Lung (tissue), 12 donors: Measurements from ENCODE around the gene ZYG11A. TPM values are rescaled to one million over a fixed set of nuclear protein-coding genes. Genes with fewer than 3 reads are reported as not detected.
"Not testable (repeated sequence)": the region's sequence is repeated elsewhere in the genome, so short reads cannot be mapped to it uniquely, and the experiment has no call there.

Source experiments
- ATAC-seq: fragments of 200-7000 bp; cut with Tn5 transposase; one replicate; pipeline ENCODE4 v1.9.1; 2020; ENCODE audit warnings: moderate number of reproducible peaks; ENCODE audit not compliant: insufficient read depth, low FRiP score
- DNase-seq, 3 donors: peaks; one replicate each; pipeline ENCODE4 v3.0.0-alpha.2; 2013 to 2017
- H3K27ac ChIP-seq, 2 donors: one replicate each; pipeline ENCODE4 v1.5.1; 2013; ENCODE audit warnings: mild to moderate bottlenecking in 2 of 2, moderate library complexity in 2 of 2, control low read depth in 1 of 2, inconsistent platforms in 1 of 2, low read depth in 1 of 2, low read length in 1 of 2
- H3K27me3 ChIP-seq, 3 donors: one replicate each; pipeline ENCODE4 v1.5.1; 2013; ENCODE audit warnings: low read length in 2 of 3; ENCODE audit not compliant: control insufficient read depth in 3 of 3, insufficient read depth in 3 of 3
- H3K36me3 ChIP-seq, 4 donors: one replicate each; pipeline ENCODE4 v1.5.1; 2013; ENCODE audit warnings: low read length in 4 of 4, mild to moderate bottlenecking in 1 of 4, moderate library complexity in 1 of 4; ENCODE audit not compliant: control insufficient read depth in 4 of 4, insufficient read depth in 4 of 4
- H3K4me1 ChIP-seq, 5 donors: one replicate each; pipeline ENCODE4 v1.5.1; 2013; ENCODE audit warnings: low read length in 5 of 5, mild to moderate bottlenecking in 2 of 5, moderate library complexity in 1 of 5; ENCODE audit not compliant: control insufficient read depth in 5 of 5, insufficient read depth in 5 of 5
- H3K4me3 ChIP-seq: one replicate; pipeline ENCODE4 v1.5.1; 2013; ENCODE audit warnings: mild to moderate bottlenecking, control low read depth, moderate library complexity
- H3K9ac ChIP-seq, 2 donors: one replicate each; pipeline ENCODE4 v1.5.1; 2013; ENCODE audit warnings: low read length in 2 of 2, control low read depth in 1 of 2; ENCODE audit not compliant: insufficient read depth in 1 of 2
- H3K9me3 ChIP-seq, 4 donors: one replicate each; pipeline ENCODE4 v1.5.1; 2013; ENCODE audit warnings: low read length in 3 of 4, mild to moderate bottlenecking in 1 of 4, moderate library complexity in 1 of 4; ENCODE audit not compliant: control insufficient read depth in 4 of 4, insufficient read depth in 3 of 4
- WGBS, 2 donors: extraction: QIAGEN DNeasy Blood & Tissue Kit; methylation state at CpG; one replicate each; pipeline ENCODE4 v1.1.7; 2013; 5-methylcytosine and 5-hydroxymethylcytosine counted together
- polyA plus RNA-seq, 2 donors: library from polyadenylated mRNA; stranded (reverse); fragments of 200-250 nt; gene quantifications; one replicate each; pipeline ENCODE4 v1.2.1, GENCODE V29; 2013
- total RNA-seq, 2 donors: library from RNA; depleted of rRNA in 1 of 2; stranded (reverse); fragments of >200 nt in 1 of 2; gene quantifications; one replicate each; pipeline ENCODE4 v1.2.1, GENCODE V29; 2014 to 2021
- TF ChIP-seq, protein P1 (sequence below): IDR thresholded peaks from 2 replicates; pipeline ENCODE4 v1.5.1; 2012; ENCODE audit warnings: mild to moderate bottlenecking; ENCODE audit errors: control extremely low read depth, extremely low read depth
- donor health status: control.
- donor health status: control.
- donor health status: Bipolar disorder and iron deficiency.
- donor health status: healthy.
- donor health status: DM: yes; HTN: yes; CAD: no.

Gene ZYG11A
- total and polyA plus RNA-seq, 4 donors = 0.01 to 0.20 (median 0.15) TPM; not detected in 1

DNA sequence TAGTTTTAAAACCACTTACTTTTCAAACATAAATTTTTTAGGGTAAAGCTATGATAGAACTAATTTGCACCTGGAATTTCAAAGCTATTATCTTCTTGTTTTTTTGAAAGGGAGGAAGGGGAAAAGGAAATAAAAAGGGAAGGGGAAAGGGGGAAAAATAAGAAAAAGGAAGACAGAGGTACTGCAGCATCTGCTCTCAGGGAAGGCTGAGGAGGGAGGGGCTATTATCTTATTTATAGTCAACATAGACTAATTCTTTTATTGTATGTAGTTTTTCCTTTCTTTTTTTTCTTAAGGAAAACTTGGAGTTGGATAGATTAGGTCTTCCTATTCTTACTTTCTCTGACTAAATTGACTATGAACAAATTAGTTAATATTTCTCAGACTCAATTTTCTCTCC is 41.5 kb upstream of the ZYG11A start:
- H3K4me1 ChIP-seq = no peaks in the 10 kb centered on the region
- H3K4me3 ChIP-seq = no peak overlapping the region
- ATAC-seq = no peak
- TF ChIP-seq, protein P1, sequence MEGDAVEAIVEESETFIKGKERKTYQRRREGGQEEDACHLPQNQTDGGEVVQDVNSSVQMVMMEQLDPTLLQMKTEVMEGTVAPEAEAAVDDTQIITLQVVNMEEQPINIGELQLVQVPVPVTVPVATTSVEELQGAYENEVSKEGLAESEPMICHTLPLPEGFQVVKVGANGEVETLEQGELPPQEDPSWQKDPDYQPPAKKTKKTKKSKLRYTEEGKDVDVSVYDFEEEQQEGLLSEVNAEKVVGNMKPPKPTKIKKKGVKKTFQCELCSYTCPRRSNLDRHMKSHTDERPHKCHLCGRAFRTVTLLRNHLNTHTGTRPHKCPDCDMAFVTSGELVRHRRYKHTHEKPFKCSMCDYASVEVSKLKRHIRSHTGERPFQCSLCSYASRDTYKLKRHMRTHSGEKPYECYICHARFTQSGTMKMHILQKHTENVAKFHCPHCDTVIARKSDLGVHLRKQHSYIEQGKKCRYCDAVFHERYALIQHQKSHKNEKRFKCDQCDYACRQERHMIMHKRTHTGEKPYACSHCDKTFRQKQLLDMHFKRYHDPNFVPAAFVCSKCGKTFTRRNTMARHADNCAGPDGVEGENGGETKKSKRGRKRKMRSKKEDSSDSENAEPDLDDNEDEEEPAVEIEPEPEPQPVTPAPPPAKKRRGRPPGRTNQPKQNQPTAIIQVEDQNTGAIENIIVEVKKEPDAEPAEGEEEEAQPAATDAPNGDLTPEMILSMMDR = no peak
- H3K27ac ChIP-seq = no peak overlapping the region
- DNase-seq = no peak
- H3K9ac ChIP-seq = no peak overlapping the region
- H3K9me3 ChIP-seq = no peaks in the 10 kb centered on the region
- H3K27me3 ChIP-seq = no peaks in the 10 kb centered on the region
- H3K36me3 ChIP-seq = peaks cover 12 to 17% (median 15%) of the 10 kb centered on the region in 4 donors

DNA sequence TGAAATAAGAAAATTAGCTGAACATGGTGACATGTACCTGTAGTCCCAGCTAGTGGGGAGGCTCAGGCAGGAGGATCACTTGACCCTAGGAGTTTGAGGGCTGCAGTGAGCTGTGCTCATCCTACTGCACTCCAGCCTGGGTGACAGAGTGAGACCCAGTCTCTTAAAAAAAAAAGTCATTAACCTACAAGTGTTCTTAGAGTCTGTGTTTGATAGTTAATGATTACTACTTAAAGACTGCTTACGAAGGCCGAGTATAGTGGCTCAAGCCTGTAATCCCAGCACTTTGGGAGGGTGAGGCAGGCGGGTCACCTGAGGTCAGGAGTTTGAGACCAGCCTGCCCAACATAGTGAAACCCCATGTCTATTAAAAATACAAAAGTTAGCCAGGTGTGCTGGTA is 38.5 kb upstream of the ZYG11A start:
- H3K36me3 ChIP-seq = peaks cover 6 to 13% (median 7%) of the 10 kb centered on the region in 4 donors
- H3K4me1 ChIP-seq, H3K27ac ChIP-seq, H3K4me3 ChIP-seq, H3K9me3 ChIP-seq, DNase-seq, H3K9ac ChIP-seq, H3K27me3 ChIP-seq, ATAC-seq: not testable (repeated sequence)
- 79 to 90% methylated on average over 3 of the region's 3 CpGs for WGBS, 2 donors

DNA sequence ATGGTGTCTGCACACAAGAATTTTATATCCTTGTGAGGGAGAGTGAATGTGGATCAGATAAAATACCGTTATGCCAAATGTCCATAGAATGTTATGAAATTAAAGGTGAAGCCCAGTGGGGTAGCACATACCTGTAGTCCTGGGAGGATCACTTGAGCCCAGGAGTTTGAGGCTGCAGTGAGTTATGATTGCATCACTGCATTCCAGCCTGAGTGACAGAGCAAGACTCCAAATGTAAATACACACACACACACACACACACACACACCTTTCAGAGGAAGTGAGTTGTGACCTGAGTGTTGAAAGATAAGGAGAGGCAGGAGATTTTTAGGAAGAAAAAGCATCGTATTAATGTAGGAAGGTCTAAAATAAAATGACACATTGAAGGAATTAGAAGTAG is 28.1 kb upstream of the ZYG11A start:
- Histone ChIP-seq H3K4me1 (no peaks in the 10 kb centered on the region), H3K27ac (no peak overlapping the region), H3K9ac (no peak overlapping the region), H3K4me3 (no peak overlapping the region), H3K36me3 (peaks cover 15 to 32% (median 21%) of the 10 kb centered on the region in 4 donors), H3K9me3 (no peaks in the 10 kb centered on the region), H3K27me3 (no peaks in the 10 kb centered on the region)
- TF ChIP-seq, protein P1 = no peak
- peak; percentile 47 for ATAC-seq
- WGBS, 2 donors = 63 to 69% methylated on average over 2 of the region's 2 CpGs
- peak in 1 of 3 donors; percentile 41 for DNase-seq

DNA sequence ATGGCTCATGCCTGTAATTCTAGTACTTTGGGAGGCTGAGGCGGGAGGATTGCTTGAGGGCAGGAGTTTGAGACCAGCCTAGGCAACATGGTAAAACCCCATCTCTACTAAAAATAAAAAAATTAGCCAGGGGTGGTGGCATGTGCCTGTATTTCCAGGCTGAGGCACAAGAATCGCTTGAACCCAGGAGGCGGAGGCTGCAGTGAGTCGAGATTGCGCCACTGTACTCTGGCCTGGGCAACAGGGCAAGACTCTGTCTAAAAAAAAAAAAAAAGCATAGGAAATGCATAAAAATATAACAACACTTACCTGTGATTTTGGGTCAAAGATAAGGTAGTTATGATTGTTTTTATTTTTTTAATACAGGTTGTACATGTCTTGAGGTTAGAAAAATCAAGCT is 21.7 kb upstream of the ZYG11A start:
- H3K4me3 ChIP-seq, H3K27ac ChIP-seq, H3K27me3 ChIP-seq, H3K9me3 ChIP-seq, ATAC-seq, DNase-seq, H3K9ac ChIP-seq, H3K4me1 ChIP-seq: not testable (repeated sequence)
- peaks cover 7 to 28% (median 21%) of the 10 kb centered on the region in 4 donors for H3K36me3 ChIP-seq
- 94 to 95% methylated on average over 5 of the region's 5 CpGs for WGBS, 2 donors

DNA sequence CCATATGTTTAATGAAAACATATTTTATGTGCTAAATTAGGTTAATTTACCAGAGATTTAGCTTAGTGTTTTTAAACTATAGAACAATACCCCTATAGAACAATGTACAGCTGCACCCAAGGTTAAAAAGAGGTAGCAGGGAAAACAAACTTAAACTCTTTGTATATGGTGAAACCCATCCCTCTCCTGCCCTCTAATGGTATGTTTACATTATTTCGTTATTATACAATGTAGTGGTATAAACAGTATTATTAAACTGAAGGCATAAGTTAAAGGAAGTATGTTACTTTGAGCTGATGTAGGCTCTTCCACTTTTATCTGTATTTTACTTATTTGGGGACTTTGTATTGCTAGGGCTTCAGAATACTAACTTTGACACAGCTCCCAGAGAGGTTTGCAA is 16.7 kb upstream of the ZYG11A start:
- Histone ChIP-seq H3K4me1 (no peaks in the 10 kb centered on the region), H3K9me3 (no peaks in the 10 kb centered on the region), H3K4me3 (no peak overlapping the region), H3K27me3 (no peaks in the 10 kb centered on the region), H3K9ac (no peak overlapping the region), H3K36me3 (peaks cover 7 to 16% (median 8%) of the 10 kb centered on the region in 4 donors), H3K27ac (no peak overlapping the region)
- ATAC-seq (no peak), DNase-seq (peak in 2 of 3 donors; percentile 24 to 38)
- WGBS, 2 donors = 13 to 19% methylated on average over 1 of the region's 1 CpG
- TF ChIP-seq, protein P1 = no peak
